NCI-H2227 (cell line): ENCODE results near the gene SP6.

Experiments used
- DNase-seq: peaks from one replicate; lab custom pipeline; 2025; ENCODE audit not compliant: unreplicated experiment; lab: John Stamatoyannopoulos, UW

Gene SP6

DNA sequence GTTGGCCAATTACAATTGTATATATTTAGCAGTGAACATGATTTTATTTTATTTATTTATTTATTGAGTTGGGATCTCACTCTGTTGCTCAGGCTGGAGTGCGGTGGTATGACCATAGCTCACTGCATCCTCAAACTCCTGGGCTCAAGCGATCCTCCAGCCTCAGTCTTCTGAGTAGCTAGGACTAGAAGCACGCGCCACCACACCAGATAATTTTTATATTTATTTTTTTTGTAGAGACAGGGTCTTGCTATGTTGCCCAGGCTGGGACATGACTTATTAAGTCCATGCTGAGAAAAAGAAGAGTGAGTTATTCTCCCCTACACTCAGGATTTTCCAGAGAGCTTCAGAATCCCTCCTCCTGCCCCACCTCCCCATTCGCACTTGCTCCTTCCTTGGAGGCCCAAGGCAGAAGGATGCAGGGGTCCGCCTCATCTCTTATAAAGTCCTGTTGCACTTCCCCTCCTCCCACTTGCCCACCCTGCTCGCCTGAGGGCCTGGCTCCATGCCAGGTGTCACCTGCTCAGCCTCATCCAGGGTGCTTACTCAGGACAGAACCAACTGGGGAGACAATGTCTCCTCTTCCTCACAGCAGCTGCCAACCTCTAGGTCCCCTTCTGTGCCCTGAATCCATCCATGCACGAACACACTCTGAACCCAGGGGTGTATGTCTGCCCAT lies 29.0 kb upstream of the SP6 start:
- DNase-seq, result no peak

GRCh38 chr17:47879028-47879585 lies 28.1 kb upstream of the SP6 start:
- DNase-seq, result no peak

GRCh38 chr17:47878203-47879027 lies 27.5 kb upstream of the SP6 start:
- no peak for DNase-seq

GRCh38 chr17:47877368-47878034 lies 26.5 kb upstream of the SP6 start:
- DNase-seq, result no peak

DNA sequence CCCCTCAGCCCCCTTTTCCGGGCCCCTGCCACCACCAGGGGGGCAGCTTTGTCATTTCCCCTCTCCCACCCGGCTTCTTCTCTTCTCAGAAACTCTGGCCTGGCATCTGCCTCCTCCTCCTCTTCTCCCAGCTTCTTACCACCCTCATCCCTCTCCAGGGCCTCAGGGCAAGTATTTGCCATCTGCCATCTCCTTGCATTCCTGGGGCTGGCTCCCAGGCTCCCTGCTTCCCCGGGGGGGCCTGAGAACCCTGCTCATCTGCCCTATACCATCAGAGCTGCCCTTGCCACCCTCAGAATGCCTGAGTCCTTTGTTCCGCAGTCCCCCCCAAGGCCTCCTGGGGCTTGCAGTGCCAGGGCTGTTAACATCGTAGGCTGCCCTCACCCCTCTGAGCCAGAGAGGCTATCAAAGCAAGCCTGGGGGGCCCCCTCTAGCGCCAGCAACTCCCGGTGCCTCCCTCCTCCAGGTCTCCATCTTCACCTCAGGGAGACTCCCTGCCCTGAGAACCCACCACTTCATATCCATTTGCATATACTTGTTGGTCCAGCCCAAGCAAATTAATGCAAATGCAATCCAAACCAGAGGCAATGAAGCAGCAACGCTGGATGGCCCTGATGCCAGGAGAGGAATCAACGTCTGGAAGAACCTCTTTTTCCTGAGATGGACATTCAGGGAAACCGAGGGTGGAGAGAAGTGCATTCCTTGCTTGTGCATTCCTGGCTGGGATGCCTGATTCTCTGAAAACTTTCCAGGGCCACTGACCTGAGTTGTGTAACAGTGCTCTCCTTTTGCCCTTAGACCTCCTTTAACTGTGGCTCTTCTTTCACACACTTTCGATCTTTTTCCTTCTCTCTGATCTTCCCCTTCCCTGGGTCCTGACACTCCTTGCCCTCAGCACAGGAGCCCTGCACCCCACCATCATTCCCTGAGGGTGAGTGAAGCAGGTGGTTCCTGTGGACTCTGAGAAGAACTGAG lies 24.3 kb upstream of the SP6 start:
- no peak for DNase-seq

GRCh38 chr17:47873200-47874090 lies 22.5 kb upstream of the SP6 start:
- DNase-seq, result no peak

DNA sequence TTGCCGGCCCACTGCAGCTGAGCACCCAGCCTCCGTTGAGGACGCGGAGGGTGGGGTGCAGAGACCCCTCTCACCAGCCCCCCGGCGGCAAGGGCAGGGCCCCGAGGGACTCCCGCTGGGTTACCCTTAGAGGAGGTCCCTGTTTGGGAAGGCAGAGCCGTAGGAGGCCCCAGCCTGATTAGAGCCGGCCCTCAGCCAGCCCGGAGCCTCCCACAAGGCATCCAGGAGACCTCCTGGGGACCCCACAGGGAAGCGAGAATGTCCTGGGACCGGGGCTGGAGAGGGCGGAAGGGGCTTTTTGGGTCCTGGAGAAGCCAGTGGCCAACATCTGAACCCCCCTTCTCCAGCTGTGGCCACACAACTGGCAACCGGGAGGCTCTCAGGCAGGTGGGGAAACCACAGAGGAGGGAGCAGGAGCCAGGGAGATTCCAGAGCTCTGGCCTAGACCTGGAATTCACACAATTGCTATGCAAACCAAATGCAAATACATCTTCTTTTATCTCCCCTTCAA lies 21.7 kb upstream of the SP6 start:
- no peak for DNase-seq

DNA sequence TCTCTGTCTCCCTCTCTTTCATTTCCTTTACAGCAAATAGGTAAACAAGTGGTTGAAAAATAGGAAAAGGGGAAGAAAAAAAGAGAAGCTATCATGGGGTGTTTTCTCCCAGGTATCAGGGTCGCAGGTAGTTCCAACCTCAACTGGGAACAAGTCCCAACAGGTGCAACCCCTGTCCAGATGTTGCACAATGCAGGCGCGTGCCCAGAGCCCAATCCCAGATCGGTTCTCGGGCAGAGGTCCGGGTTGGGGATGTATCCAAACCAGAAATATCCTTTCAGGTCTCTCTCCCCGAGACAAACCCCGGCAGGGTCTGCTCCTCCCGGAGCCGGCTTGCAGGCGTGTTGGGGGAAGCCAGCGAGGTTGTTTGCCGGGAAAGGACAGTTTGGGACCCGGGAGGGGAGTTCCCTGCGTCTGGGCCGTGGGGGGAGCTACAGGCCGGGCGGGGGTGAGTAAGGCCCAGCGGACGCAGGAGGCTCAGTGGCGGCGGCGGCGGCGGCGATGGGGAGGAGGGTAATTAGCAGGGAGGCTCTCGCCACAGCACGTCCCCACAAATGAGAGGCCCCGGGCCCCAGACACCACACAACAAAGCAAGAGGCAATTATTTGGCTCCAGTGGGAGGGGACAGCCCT lies 21.2 kb upstream of the SP6 start:
- peak; percentile 70 for DNase-seq

DNA sequence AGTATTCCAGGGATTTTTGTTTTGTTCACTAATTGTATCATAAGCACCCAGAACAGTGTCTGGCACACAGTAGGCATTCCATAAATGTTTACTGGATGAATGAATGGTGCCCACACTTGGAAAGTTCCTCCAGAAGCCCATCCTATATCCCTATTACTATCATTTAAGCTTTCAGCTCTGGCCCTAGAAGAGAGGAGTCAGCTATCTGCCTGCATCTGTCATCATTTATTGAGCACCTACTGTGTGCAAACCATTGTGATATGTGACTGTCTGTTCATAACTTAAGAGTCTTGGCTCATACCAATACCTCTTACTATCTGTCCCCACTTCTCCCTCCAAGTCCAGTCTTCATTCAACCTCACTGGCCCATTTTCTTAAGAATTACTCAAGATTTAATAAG lies 20.1 kb upstream of the SP6 start:
- no peak for DNase-seq

- no peak for DNase-seq
Measured at GRCh38 chr17:47870056-47870455, 19.1 kb upstream of the SP6 start.

DNA sequence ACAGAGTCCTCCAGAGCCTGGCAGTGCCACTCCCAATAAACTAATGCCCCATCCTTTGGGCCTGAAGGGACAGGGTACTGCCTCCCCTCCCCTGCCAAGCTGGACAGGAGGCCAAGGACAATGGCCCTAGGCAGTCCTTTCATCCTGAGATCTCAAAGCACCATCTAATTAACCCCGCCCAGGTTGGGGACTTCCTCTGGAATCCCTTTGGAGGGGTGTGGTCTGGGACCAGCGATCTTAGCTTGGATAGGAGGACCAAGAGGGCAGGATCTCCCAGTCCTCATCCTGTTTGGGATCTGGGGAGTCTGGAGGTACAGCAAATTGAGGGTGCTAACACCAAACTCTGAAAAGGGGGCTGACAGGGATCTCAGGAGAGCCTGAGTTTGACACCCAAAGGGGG lies 18.2 kb upstream of the SP6 start:
- DNase-seq, result no peak

DNA sequence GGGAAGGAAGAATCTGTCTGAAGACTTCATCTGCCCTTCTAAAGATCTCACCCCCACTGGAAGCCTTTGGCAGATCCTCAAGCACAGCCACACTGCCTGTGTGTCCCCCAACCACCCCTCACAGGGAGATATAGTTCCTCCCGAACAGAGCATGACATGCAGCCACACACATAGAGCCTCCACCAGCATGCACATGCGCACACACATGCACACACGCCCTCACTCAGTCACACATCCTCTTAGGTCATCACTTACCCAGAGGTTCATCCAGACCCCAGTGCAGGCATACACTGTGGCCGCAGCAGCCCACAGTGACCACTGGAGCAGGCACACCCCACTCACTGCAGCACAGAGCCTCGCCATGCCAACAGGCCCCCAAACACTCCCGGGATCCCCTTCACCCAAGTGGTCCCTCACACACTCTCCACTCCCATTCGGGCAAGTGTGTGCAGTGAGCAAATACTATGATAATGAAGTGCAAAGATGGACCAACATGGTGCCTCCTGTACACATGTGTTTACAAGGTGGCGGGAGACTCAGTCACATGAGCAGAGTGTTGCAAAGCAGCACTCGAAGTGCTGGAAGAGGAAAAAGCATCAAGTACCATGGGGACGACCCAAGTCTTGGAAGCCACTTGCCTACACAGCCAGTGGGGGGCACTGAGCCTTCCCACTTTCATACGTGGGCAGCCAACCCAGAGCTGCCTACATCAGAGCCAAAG lies 17.0 kb upstream of the SP6 start:
- no peak for DNase-seq

DNA sequence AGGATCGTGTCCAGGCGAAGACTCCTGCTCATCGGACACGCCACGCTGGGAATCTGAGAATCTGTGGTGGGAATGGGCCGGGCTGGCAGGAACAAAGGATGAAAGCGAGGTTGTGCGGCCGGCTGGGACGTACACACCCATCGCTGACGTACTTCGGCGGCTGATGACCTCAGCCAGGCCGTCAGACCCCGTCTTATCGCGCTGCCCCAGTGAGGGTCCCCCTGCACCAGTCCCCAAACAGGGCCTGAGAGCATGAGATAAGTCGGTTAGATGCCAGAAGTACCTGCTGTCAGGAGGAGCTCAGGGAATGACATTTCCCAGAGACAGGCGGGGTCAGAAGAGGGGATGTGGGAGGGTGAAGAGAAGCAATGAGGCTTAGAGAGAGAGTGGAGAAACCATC lies 16.0 kb upstream of the SP6 start:
- no peak for DNase-seq

DNA sequence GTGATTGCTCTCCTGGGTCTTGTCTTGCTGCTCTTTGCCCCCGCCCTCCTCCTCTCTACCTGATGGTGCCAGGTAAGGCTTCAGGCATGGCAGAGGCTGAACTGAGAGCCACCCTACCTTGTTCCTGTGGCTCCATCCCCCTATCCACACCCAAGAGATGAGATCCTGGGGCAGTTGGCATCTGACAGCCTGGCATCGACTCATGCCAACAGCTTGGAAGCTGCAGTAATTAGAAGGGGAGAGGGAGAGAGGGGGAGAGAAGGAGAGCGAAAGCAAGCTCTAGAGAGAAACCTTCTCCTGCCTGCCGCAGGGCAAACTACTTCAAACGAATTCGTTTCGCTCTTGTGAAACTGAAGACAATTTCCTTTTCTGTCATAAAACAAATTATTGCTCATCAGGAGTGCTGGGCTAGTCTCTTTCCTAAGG lies 13.8 kb upstream of the SP6 start:
- no peak for DNase-seq

DNA sequence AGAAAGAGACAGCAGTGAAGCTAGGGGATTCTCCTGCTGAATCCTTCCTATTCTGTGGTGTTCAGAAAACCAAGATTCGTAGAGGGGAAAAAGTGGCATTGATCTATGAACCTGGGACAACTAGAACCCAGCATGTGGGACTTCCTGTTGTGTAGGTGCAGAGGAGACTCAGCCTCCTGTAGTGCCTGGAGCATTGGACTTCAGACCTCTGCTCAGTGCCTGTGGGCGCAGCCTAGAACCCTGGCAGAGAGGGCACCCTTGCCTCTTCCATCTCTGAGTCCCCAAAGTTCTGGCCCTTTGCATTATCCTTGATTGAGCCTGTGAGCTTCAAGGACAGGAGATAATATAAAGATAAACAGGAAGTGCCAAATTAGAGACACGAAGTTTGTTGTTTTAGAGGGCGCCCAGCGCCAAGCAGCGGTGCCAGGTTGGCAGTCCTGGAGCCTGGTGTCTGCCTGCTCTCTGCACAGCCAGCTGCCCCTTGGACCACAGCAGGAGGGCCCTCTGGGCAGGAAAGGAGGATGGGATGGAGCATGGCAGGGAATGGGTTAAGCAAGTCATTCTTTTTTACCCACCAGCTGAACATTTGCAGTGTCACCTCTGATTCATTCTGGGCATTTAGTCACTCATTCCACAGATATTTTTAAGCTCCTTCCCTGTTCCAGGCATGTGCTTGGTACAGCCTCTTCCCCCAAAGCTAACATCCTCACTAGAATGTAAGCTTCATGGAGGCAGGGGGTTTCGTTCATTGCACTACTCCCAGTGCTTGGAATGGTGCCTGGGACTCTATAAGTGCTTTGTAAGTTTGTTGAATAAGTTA lies 11.9 kb upstream of the SP6 start:
- no peak for DNase-seq

GRCh38 chr17:47860386-47860785 lies 9.4 kb upstream of the SP6 start:
- DNase-seq, result no peak
